SK-N-SH (cell line): ENCODE data around the gene CCDC112. TPM values are rescaled to one million over a fixed set of nuclear protein-coding genes. Genes with fewer than 3 reads are reported as not detected.

Source experiments
- CTCF ChIA-PET: fragments of 300-600, 350-600 bp; formaldehyde crosslinking; extraction: SDS; loops from one replicate; lab custom pipeline; 2021; lab: Yijun Ruan, JAX
- POLR2A ChIA-PET: fragments of 350-600 bp; sonication (Branson Sonifier 250); formaldehyde crosslinking; extraction: SDS; loops from one replicate; lab custom pipeline; 2020; ENCODE audit warnings: antibody characterized with exemption, inconsistent platforms; lab: Yijun Ruan, JAX
- DNase-seq: peaks from one replicate; pipeline ENCODE4 v3.0.0; 2012
- H2AFZ ChIP-seq: fragments of 200-600 bp; sonication (generic); 2 replicates; pipeline ENCODE4 v1.8.1; 2016; ENCODE audit warnings: antibody characterized with exemption, mild to moderate bottlenecking, low read depth
- H3F3A ChIP-seq: fragments of 200-600 bp; sonication (generic); replicated peaks from 2 replicates; pipeline ENCODE3; 2016; ENCODE audit warnings: antibody characterized with exemption, mild to moderate bottlenecking; ENCODE audit not compliant: insufficient read depth
- H3K27ac ChIP-seq, 2 experiments: fragments of 200-500 bp in 1 of 2; fragments of 200-600 bp in 1 of 2; sonication (Bioruptor generic) in 1 of 2; sonication (generic), shearing (Covaris generic) in 1 of 2; 2 replicates each; pipeline versions ENCODE4 v1.5.1 to v1.6.1; 2014 to 2016; ENCODE audit warnings: low read depth in 2 of 2, inconsistent platforms in 1 of 2, low read length in 1 of 2, mild to moderate bottlenecking in 1 of 2, mixed read lengths in 1 of 2
- H3K27me3 ChIP-seq: fragments of 200-600 bp; sonication (generic), shearing (Covaris generic); 2 replicates; pipeline ENCODE4 v1.6.1; 2016; ENCODE audit warnings: mixed run types; ENCODE audit not compliant: insufficient read depth
- H3K36me3 ChIP-seq, 2 experiments: fragments of 200-500 bp in 1 of 2; fragments of 200-600 bp in 1 of 2; sonication (Bioruptor generic) in 1 of 2; sonication (generic) in 1 of 2; replicated peaks in 1 of 2; 2 replicates each; pipeline versions ENCODE3 to v1.5.1; 2014 to 2016; ENCODE audit warnings: low read length in 1 of 2, mild to moderate bottlenecking in 1 of 2; ENCODE audit not compliant: insufficient read depth in 2 of 2, control insufficient read depth in 1 of 2
- H3K4me1 ChIP-seq, 2 experiments: fragments of 200-500 bp in 1 of 2; fragments of 200-600 bp in 1 of 2; sonication (Bioruptor generic) in 1 of 2; sonication (generic), shearing (Covaris generic) in 1 of 2; 2 replicates each; pipeline versions ENCODE4 v1.5.1 to v1.6.1; 2014 to 2016; ENCODE audit warnings: low read depth in 1 of 2, low read length in 1 of 2, mixed run types in 1 of 2; ENCODE audit not compliant: insufficient read depth in 2 of 2, control insufficient read depth in 1 of 2
- H3K4me2 ChIP-seq: fragments of 200-600 bp; sonication (generic), shearing (Covaris generic); 2 replicates; pipeline ENCODE4 v1.6.1; 2017; ENCODE audit warnings: mixed run types
- H3K4me3 ChIP-seq, 2 experiments: fragments of 200-500 bp in 1 of 2; fragments of 200-600 bp in 1 of 2; sonication (Bioruptor generic) in 1 of 2; sonication (generic), shearing (Covaris generic) in 1 of 2; 2 replicates each; pipeline versions ENCODE4 v1.5.1 to v1.8.1; 2014 to 2016; ENCODE audit warnings: low read depth in 2 of 2, inconsistent platforms in 1 of 2, low read length in 1 of 2, mild to moderate bottlenecking in 1 of 2, mixed read lengths in 1 of 2, moderate library complexity in 1 of 2
- H3K79me2 ChIP-seq: fragments of 200-600 bp; sonication (generic); 2 replicates; pipeline ENCODE4 v1.8.1; 2017; ENCODE audit warnings: mild to moderate bottlenecking; ENCODE audit not compliant: insufficient read depth
- H3K9ac ChIP-seq: fragments of 200-600 bp; sonication (generic); 2 replicates; pipeline ENCODE4 v1.6.1; 2017; ENCODE audit warnings: mixed run types
- H3K9me2 ChIP-seq: fragments of 200-600 bp; sonication (generic); 2 replicates; pipeline ENCODE4 v1.6.1; 2017; ENCODE audit warnings: mixed run types
- H3K9me3 ChIP-seq: fragments of 200-600 bp; sonication (generic); 2 replicates; pipeline ENCODE4 v1.6.1; 2017; ENCODE audit warnings: mixed run types, mild to moderate bottlenecking, moderate library complexity
- H4K20me1 ChIP-seq: fragments of 200-600 bp; sonication (generic); 2 replicates; pipeline ENCODE4 v1.6.1; 2017; ENCODE audit warnings: mild to moderate bottlenecking, mixed run types; ENCODE audit not compliant: insufficient read depth
- CTCF ChIP-seq: fragments of 200-600 bp; sonication (generic); IDR thresholded peaks from 2 replicates; pipeline ENCODE4 v1.6.1; 2017; ENCODE audit warnings: antibody characterized with exemption, mild to moderate bottlenecking, moderate library complexity
- EP300 ChIP-seq, 2 experiments: IDR thresholded peaks; 2 replicates each; pipeline versions ENCODE4 v1.4.0 to v1.6.1; 2012; ENCODE audit warnings: borderline replicate concordance in 1 of 2, low read depth in 1 of 2, low read length in 1 of 2
- FOXM1 ChIP-seq: IDR thresholded peaks from 2 replicates; pipeline ENCODE4 v1.4.0; 2012; ENCODE audit warnings: low read depth, mild to moderate bottlenecking
- JUND ChIP-seq: IDR thresholded peaks from 2 replicates; pipeline ENCODE4 v1.4.0; 2012
- MAX ChIP-seq: IDR thresholded peaks from 2 replicates; pipeline ENCODE4 v1.4.0; 2012; ENCODE audit warnings: low read depth
- MXI1 ChIP-seq: IDR thresholded peaks from 2 replicates; pipeline ENCODE4 v1.6.1; 2012; ENCODE audit warnings: mild to moderate bottlenecking, low read depth, low read length, improper control_type of control experiment
- NFIC ChIP-seq: IDR thresholded peaks from 2 replicates; pipeline ENCODE4 v1.4.0; 2012; ENCODE audit warnings: borderline replicate concordance
- PBX3 ChIP-seq: IDR thresholded peaks from 2 replicates; pipeline ENCODE4; 2012
- RAD21 ChIP-seq: IDR thresholded peaks from 2 replicates; pipeline ENCODE4 v1.6.1; 2012; ENCODE audit warnings: mild to moderate bottlenecking, low read length
- RCOR1 ChIP-seq: fragments of 150-350 bp; IDR thresholded peaks from 2 replicates; pipeline ENCODE4 v1.6.1; 2017; ENCODE audit warnings: antibody characterized with exemption, low read length
- RFX5 ChIP-seq: IDR thresholded peaks from 2 replicates; pipeline ENCODE4 v1.6.1; 2012; ENCODE audit warnings: mild to moderate bottlenecking, improper control_type of control experiment, low read length
- RXRA ChIP-seq: IDR thresholded peaks from 2 replicates; pipeline ENCODE4 v1.4.0; 2012; ENCODE audit warnings: low read depth, mild to moderate bottlenecking, borderline replicate concordance
- SIN3A ChIP-seq: IDR thresholded peaks from 2 replicates; pipeline ENCODE4 v1.6.1; 2012; ENCODE audit warnings: low read depth, mild to moderate bottlenecking, low read length, moderate library complexity, borderline replicate concordance
- TAF1 ChIP-seq: IDR thresholded peaks from 2 replicates; pipeline ENCODE4 v1.6.1; 2012; ENCODE audit warnings: low read depth, mild to moderate bottlenecking, low read length, moderate library complexity, borderline replicate concordance
- YY1 ChIP-seq: IDR thresholded peaks from 2 replicates; pipeline ENCODE4 v1.4.0; 2012; ENCODE audit warnings: low read depth, mild to moderate bottlenecking
- WGBS: methylation state at CpG from one replicate; pipeline ENCODE4 v1.1.6; 2017; ENCODE audit warnings: low lambda C conversion rate; 5-methylcytosine and 5-hydroxymethylcytosine counted together
- polyA plus RNA-seq, 3 experiments: library from polyadenylated mRNA; depleted of rRNA; stranded (reverse); fragments of >200 nt; gene quantifications; 2 replicates each; pipeline ENCODE4 v1.2.3, GENCODE V29; 2012

CCDC112 gene
- polyA plus RNA-seq, 1 of the 3 experiments (the other 2 are of a cell fraction) = 2.3 TPM

- ChIA-PET POLR2A (no interaction called here), CTCF (interaction anchor here (1.0 kb wide), 1 partner anchor 139 kb away, joined by 7 read pairs; no protein-coding TSS in a partner anchor)
- H3K4me3 ChIP-seq = no peak overlapping the region
- no peak overlapping the region for H3K4me2 ChIP-seq
- H2AFZ ChIP-seq = no peak overlapping the region
- no peaks in the 10 kb centered on the region for H3K9me3 ChIP-seq
- no peak overlapping the region for H3K27ac ChIP-seq
- WGBS = 95% methylated on average over 3 of the region's 3 CpGs
- peaks cover 8% of the 10 kb centered on the region; the same call in 1 of the 2 replicates for H3K79me2 ChIP-seq
- no peaks in the 10 kb centered on the region for H3K9me2 ChIP-seq
- no peaks in the 10 kb centered on the region for H3K27me3 ChIP-seq
- H3K9ac ChIP-seq = no peak overlapping the region
- DNase-seq = no peak
- no peaks in the 10 kb centered on the region for H3F3A ChIP-seq
- TF ChIP-seq EP300 (IDR thresholded peaks at IDR 0.05; ENCODE audit: borderline replicate concordance in 1 of 2, low read depth in 1 of 2, low read length in 1 of 2) = no peak
- TF ChIP-seq RAD21 = no peak
- TF ChIP-seq RCOR1 = no peak
- TF ChIP-seq JUND = no peak
- no peak for TF ChIP-seq NFIC
- TF ChIP-seq TAF1 = no peak
- no peak for TF ChIP-seq PBX3
- no peak for TF ChIP-seq CTCF
- TF ChIP-seq YY1 = no peak
- TF ChIP-seq MAX = no peak
- no peak for TF ChIP-seq SIN3A
- no peak for TF ChIP-seq FOXM1
- no peak for TF ChIP-seq MXI1
- no peak for TF ChIP-seq RFX5
- no peaks in the 10 kb centered on the region for H4K20me1 ChIP-seq
- no peaks in the 10 kb centered on the region for H3K4me1 ChIP-seq
- peaks cover 58 to 62% of the 10 kb centered on the region in 2 experiments for H3K36me3 ChIP-seq
Observed at GRCh38 chr5:115237066-115237465, 59.4 kb downstream of the CCDC112 start.

GRCh38 chr5:115236599-115236998, 59.9 kb downstream of the CCDC112 start:
- no peaks in the 10 kb centered on the region for H3F3A ChIP-seq
- no peaks in the 10 kb centered on the region for H4K20me1 ChIP-seq
- WGBS = 94% methylated on average over 2 of the region's 2 CpGs
- POLR2A ChIA-PET = no interaction called here
- H2AFZ ChIP-seq = no peak overlapping the region
- CTCF ChIA-PET = interaction anchor here (1.0 kb wide), 1 partner anchor 138 kb away, joined by 7 read pairs; no protein-coding TSS in a partner anchor
- no peaks in the 10 kb centered on the region for H3K27me3 ChIP-seq
- H3K36me3 ChIP-seq = peaks cover 63 to 64% of the 10 kb centered on the region in 2 experiments
- no peaks in the 10 kb centered on the region for H3K4me1 ChIP-seq
- no peaks in the 10 kb centered on the region for H3K9me2 ChIP-seq
- TF ChIP-seq RAD21 = no peak
- no peak for TF ChIP-seq RXRA
- TF ChIP-seq JUND = no peak
- H3K27ac ChIP-seq = no peak overlapping the region
- no peak overlapping the region for H3K4me3 ChIP-seq
- H3K4me2 ChIP-seq = no peak overlapping the region
- no peak for DNase-seq
- H3K79me2 ChIP-seq = peaks cover 3% of the 10 kb centered on the region
- H3K9ac ChIP-seq = no peak overlapping the region
- H3K9me3 ChIP-seq = no peaks in the 10 kb centered on the region
